GM23338 (cell line): Measurements from ENCODE around the gene HRK. TPM values are rescaled to one million over a fixed set of nuclear protein-coding genes. Genes with fewer than 3 reads are reported as not detected.

Experiments used
- ATAC-seq: fragments of 200-7000 bp; cut with Tn5 transposase; 3 replicates; pipeline ENCODE4 v1.9.1; 2020
- DNase-seq: peaks from one replicate; pipeline ENCODE4 v3.0.0-alpha.2; 2015; ENCODE audit warnings: low spot score
- H2AFZ ChIP-seq: fragments of 200-600 bp; sonication (generic); 2 replicates; pipeline ENCODE4 v1.8.0; 2016; ENCODE audit warnings: antibody characterized with exemption, mild to moderate bottlenecking, moderate library complexity
- H3F3A ChIP-seq: fragments of 200-600 bp; sonication (generic); replicated peaks from 2 replicates; pipeline ENCODE4 v1.8.0; 2017; ENCODE audit warnings: antibody characterized with exemption, mixed run types, low read depth
- H3K27ac ChIP-seq: fragments of 200-600 bp; sonication (generic); 2 replicates; pipeline ENCODE4 v1.6.1; 2016; ENCODE audit warnings: low read depth
- H3K27me3 ChIP-seq: fragments of 200-600 bp; sonication (generic); 2 replicates; pipeline ENCODE4 v1.8.0; 2016; ENCODE audit warnings: mild to moderate bottlenecking, mixed run types, moderate library complexity; ENCODE audit not compliant: insufficient read depth
- H3K36me3 ChIP-seq: fragments of 200-600 bp; sonication (generic); 2 replicates; pipeline ENCODE4 v1.8.0; 2016; ENCODE audit warnings: mild to moderate bottlenecking; ENCODE audit not compliant: insufficient read depth
- H3K4me1 ChIP-seq: fragments of 200-600 bp; sonication (generic); 2 replicates; pipeline ENCODE4 v1.8.0; 2016; ENCODE audit warnings: mild to moderate bottlenecking, moderate library complexity; ENCODE audit not compliant: insufficient read depth
- H3K4me2 ChIP-seq: fragments of 200-600 bp; sonication (generic); 2 replicates; pipeline ENCODE4 v1.7.1; 2017; ENCODE audit warnings: mixed run types
- H3K4me3 ChIP-seq: fragments of 200-600 bp; sonication (generic); 2 replicates; pipeline ENCODE4 v1.6.1; 2016; ENCODE audit warnings: mixed run types
- H3K79me2 ChIP-seq: fragments of 200-600 bp; sonication (generic); replicated peaks from 2 replicates; pipeline ENCODE4 v1.8.0; 2017; ENCODE audit warnings: mild to moderate bottlenecking; ENCODE audit not compliant: insufficient read depth
- H3K9me2 ChIP-seq: fragments of 200-600 bp; sonication (generic); 2 replicates; pipeline ENCODE4 v1.8.0; 2017; ENCODE audit not compliant: insufficient read depth
- H4K20me1 ChIP-seq: fragments of 200-600 bp; sonication (generic); replicated peaks from 2 replicates; pipeline ENCODE4 v1.8.0; 2017; ENCODE audit warnings: mild to moderate bottlenecking; ENCODE audit not compliant: insufficient read depth
- H3K27ac Mint-ChIP-seq: 2 replicates; pipeline ENCODE4 v1.8.0; 2020; ENCODE audit warnings: inconsistent platforms, mild to moderate bottlenecking, moderate library complexity, mixed read lengths
- H3K27me3 Mint-ChIP-seq: 3 replicates; pipeline ENCODE4 v1.8.0; 2022; ENCODE audit warnings: low read depth, mild to moderate bottlenecking, moderate library complexity, mixed read lengths, inconsistent platforms; ENCODE audit not compliant: insufficient read depth, poor library complexity
- H3K36me3 Mint-ChIP-seq: 3 replicates; pipeline ENCODE4 v1.8.0; 2021; ENCODE audit warnings: low read depth, mild to moderate bottlenecking, inconsistent platforms, moderate library complexity, mixed read lengths
- H3K4me1 Mint-ChIP-seq: 3 replicates; pipeline ENCODE4 v1.8.0; 2020; ENCODE audit warnings: mild to moderate bottlenecking, inconsistent platforms, mixed read lengths
- H3K4me3 Mint-ChIP-seq: 3 replicates; pipeline ENCODE4 v1.8.0; 2021; ENCODE audit warnings: moderate library complexity, mild to moderate bottlenecking, inconsistent platforms, mixed read lengths
- H3K9me3 Mint-ChIP-seq: 3 replicates; pipeline ENCODE4 v1.8.0; 2020; ENCODE audit warnings: moderate library complexity, mild to moderate bottlenecking, inconsistent platforms, mixed read lengths
- CREB1 ChIP-seq: fragments of 250-450 bp; sonication (Bioruptor Pico); IDR thresholded peaks from 2 replicates; pipeline ENCODE4 v1.5.0; 2020; ENCODE audit warnings: low read depth, mild to moderate bottlenecking, moderate library complexity
- EZH2 ChIP-seq: fragments of 200-600 bp; sonication (generic); IDR thresholded peaks from one replicate; pipeline ENCODE4 v1.8.0; 2017; ENCODE audit warnings: antibody characterized with exemption, mild to moderate bottlenecking, low read depth; ENCODE audit not compliant: unreplicated experiment
- EZH2phosphoT487 ChIP-seq: fragments of 200-600 bp; sonication (generic); IDR thresholded peaks from one replicate; pipeline ENCODE4 v1.8.1; 2018; ENCODE audit warnings: antibody characterized with exemption; ENCODE audit not compliant: unreplicated experiment
- JUNB ChIP-seq: IDR thresholded peaks from one replicate; pipeline ENCODE4 v1.6.1; 2016; ENCODE audit warnings: antibody characterized with exemption; ENCODE audit not compliant: unreplicated experiment
- NANOG ChIP-seq: IDR thresholded peaks from 2 replicates; pipeline ENCODE4 v1.6.1; 2016; ENCODE audit warnings: antibody characterized with exemption, borderline replicate concordance
- POLR2AphosphoS5 ChIP-seq: IDR thresholded peaks from 2 replicates; pipeline ENCODE4 v1.6.1; 2016; ENCODE audit warnings: antibody characterized with exemption, low read depth
- ZNF114 ChIP-seq: fragments of 250-450 bp; sonication (Bioruptor Pico); IDR thresholded peaks from 2 replicates; pipeline ENCODE4 v1.5.0; 2020; ENCODE audit warnings: mild to moderate bottlenecking, moderate library complexity
- ZNF331 ChIP-seq: fragments of 250-450 bp; sonication (Bioruptor Pico); IDR thresholded peaks from 2 replicates; pipeline ENCODE4 v1.5.0; 2020; ENCODE audit warnings: low read depth, mild to moderate bottlenecking, moderate library complexity
- polyA plus RNA-seq: library from polyadenylated mRNA; unstranded; fragments of >200 nt; fragmentation: Nextera tagmentation; extraction: Ambion mirVana; gene quantifications from 2 replicates; pipeline ENCODE4 v1.2.1, GENCODE V29; 2016
- total RNA-seq: library from RNA; depleted of rRNA; stranded (reverse); fragments of >200 nt; shearing (Covaris generic); gene quantifications from 2 replicates; pipeline ENCODE4 v1.2.3, GENCODE V29; 2014
- TF ChIP-seq, protein P1 (sequence below), 2 experiments: fragments of 200-600 bp in 1 of 2; sonication (generic) in 1 of 2; conservative IDR thresholded peaks; 2 replicates each; pipeline versions ENCODE4 v1.5.1 to v1.6.1; 2016 to 2017; ENCODE audit warnings: antibody characterized with exemption in 2 of 2, low read depth in 2 of 2, mild to moderate bottlenecking in 2 of 2, moderate library complexity in 1 of 2
- TF ChIP-seq, protein P2 (sequence below): IDR thresholded peaks from 2 replicates; pipeline ENCODE4 v1.6.1; 2016; ENCODE audit warnings: antibody characterized with exemption
- TF ChIP-seq, protein P3 (sequence below): IDR thresholded peaks from one replicate; pipeline ENCODE4 v1.6.1; 2018; ENCODE audit warnings: antibody characterized with exemption; ENCODE audit not compliant: unreplicated experiment

Gene HRK
- total and polyA plus RNA-seq, 2 experiments from 2014 or later, result 1.7 to 1.9 TPM

DNA sequence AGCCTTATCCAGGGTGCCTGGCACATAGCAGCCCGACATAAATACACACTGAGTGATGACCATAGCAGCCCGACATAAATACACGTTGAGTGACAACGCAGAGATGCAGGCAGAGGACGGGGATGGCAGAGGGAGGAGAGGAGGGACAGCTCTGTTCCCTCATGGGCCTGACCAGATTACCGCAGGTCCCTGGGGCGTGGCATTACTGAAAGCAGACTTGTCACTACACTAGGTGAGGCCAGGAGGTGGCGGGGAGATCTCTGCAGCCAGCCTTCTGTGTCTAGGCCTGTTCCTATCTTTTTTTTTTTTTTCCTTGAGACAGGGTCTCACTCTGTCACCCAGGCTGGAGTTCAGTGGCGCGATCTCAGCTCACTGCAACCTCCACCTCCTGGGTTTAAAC lies 69.0 kb downstream of the HRK start:
- Histone ChIP-seq H3K27ac (no peak overlapping the region), H3K4me3 (no peak overlapping the region), H3K79me2 (no peaks in the 10 kb centered on the region), H2AFZ (no peak overlapping the region), H3K27me3 (no peaks in the 10 kb centered on the region), H3F3A (no peaks in the 10 kb centered on the region), H3K4me1 (no peaks in the 10 kb centered on the region), H4K20me1 (no peaks in the 10 kb centered on the region), H3K36me3 (no peaks in the 10 kb centered on the region), H3K9me2 (no peaks in the 10 kb centered on the region), H3K4me2 (no peak overlapping the region)
- DNase-seq (no peak), ATAC-seq (no peak)
- Mint-ChIP-seq H3K36me3 (no peaks in the 10 kb centered on the region), H3K27ac (no peak overlapping the region), H3K4me1 (no peaks in the 10 kb centered on the region; the same call in 2 of the 3 replicates), H3K27me3 (peaks cover 4% of the 10 kb centered on the region), H3K4me3 (no peak overlapping the region), H3K9me3 (no peaks in the 10 kb centered on the region)
- TF ChIP-seq, protein P1, sequence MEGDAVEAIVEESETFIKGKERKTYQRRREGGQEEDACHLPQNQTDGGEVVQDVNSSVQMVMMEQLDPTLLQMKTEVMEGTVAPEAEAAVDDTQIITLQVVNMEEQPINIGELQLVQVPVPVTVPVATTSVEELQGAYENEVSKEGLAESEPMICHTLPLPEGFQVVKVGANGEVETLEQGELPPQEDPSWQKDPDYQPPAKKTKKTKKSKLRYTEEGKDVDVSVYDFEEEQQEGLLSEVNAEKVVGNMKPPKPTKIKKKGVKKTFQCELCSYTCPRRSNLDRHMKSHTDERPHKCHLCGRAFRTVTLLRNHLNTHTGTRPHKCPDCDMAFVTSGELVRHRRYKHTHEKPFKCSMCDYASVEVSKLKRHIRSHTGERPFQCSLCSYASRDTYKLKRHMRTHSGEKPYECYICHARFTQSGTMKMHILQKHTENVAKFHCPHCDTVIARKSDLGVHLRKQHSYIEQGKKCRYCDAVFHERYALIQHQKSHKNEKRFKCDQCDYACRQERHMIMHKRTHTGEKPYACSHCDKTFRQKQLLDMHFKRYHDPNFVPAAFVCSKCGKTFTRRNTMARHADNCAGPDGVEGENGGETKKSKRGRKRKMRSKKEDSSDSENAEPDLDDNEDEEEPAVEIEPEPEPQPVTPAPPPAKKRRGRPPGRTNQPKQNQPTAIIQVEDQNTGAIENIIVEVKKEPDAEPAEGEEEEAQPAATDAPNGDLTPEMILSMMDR (conservative IDR thresholded peaks at IDR 0.05; ENCODE audit: low read depth in 2 of 2), result no peak
- TF ChIP-seq POLR2AphosphoS5 (no peak), JUNB (no peak), ZNF331 (CRISPR knock-in tag) (no peak), EZH2phosphoT487 (no peak), NANOG (no peak), CREB1 (no peak), EZH2 (no peak)
- TF ChIP-seq, protein P2, sequence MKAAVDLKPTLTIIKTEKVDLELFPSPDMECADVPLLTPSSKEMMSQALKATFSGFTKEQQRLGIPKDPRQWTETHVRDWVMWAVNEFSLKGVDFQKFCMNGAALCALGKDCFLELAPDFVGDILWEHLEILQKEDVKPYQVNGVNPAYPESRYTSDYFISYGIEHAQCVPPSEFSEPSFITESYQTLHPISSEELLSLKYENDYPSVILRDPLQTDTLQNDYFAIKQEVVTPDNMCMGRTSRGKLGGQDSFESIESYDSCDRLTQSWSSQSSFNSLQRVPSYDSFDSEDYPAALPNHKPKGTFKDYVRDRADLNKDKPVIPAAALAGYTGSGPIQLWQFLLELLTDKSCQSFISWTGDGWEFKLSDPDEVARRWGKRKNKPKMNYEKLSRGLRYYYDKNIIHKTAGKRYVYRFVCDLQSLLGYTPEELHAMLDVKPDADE, result no peak

DNA sequence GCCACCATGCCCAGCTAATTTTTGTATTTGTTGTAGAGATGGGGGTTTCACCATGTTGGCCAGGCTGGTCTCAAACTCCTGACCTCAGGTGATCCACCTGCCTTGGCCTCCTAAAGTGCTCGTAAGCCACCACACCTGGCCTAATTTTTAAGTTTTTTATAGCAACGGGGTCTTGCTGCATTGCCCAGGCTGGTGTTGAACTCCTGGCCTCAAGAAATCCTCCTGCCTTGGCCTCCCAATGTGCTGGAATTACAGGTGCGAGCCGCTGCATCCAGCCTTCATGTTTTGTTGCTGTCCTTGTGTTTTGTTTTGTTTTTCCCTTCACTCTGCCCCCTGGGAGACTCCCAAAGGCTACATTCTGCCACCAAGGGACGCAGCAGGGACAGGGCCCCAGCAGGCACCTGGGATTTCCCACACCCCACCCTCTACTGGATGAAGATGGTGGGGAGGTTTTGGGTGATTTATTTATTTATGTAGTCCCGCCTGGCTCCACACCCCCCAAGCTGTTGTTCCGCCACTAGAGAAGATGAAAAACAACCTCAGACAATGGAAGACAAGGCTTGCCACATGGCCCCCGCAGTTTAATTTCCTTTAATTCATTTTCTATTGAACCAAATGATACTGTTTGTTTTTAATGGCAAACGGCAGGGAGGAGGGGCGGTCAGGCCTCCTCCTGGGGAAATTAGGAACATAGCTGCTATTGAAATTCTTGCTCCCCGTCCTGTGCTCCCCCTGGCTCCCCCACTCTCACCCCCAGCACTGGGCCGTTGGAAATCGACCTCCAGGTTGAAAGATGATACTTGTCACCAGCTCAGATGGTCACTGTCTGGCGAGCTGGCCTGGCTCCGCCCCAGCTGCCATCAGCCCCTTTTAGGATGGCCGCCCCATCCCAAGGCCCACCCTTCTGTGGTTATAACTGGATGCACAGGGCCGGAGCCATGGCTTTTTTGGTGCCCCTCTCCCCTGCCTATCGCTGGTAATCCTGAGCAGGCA lies 72.8 kb downstream of the HRK start:
- Histone ChIP-seq H3K36me3 (no peaks in the 10 kb centered on the region), H3K4me2 (no peak overlapping the region), H3K79me2 (no peaks in the 10 kb centered on the region), H4K20me1 (no peaks in the 10 kb centered on the region; the same call in 1 of the 2 replicates), H3F3A (no peaks in the 10 kb centered on the region), H3K4me3 (no peak overlapping the region), H2AFZ (no peak overlapping the region), H3K27me3 (no peaks in the 10 kb centered on the region), H3K27ac (no peak overlapping the region), H3K9me2 (no peaks in the 10 kb centered on the region), H3K4me1 (no peaks in the 10 kb centered on the region)
- Mint-ChIP-seq H3K36me3 (no peaks in the 10 kb centered on the region), H3K4me3 (no peak overlapping the region), H3K9me3 (no peaks in the 10 kb centered on the region), H3K4me1 (no peaks in the 10 kb centered on the region; the same call in 2 of the 3 replicates), H3K27me3 (peaks cover 4% of the 10 kb centered on the region), H3K27ac (no peak overlapping the region)
- ATAC-seq (no peak), DNase-seq (no peak)
- no peak for TF ChIP-seq ZNF331 (CRISPR knock-in tag)
- TF ChIP-seq, protein P1 (conservative IDR thresholded peaks at IDR 0.05; ENCODE audit: low read depth in 2 of 2), result no peak
- no peak for TF ChIP-seq EZH2
- TF ChIP-seq JUNB, result no peak
- TF ChIP-seq, protein P3, sequence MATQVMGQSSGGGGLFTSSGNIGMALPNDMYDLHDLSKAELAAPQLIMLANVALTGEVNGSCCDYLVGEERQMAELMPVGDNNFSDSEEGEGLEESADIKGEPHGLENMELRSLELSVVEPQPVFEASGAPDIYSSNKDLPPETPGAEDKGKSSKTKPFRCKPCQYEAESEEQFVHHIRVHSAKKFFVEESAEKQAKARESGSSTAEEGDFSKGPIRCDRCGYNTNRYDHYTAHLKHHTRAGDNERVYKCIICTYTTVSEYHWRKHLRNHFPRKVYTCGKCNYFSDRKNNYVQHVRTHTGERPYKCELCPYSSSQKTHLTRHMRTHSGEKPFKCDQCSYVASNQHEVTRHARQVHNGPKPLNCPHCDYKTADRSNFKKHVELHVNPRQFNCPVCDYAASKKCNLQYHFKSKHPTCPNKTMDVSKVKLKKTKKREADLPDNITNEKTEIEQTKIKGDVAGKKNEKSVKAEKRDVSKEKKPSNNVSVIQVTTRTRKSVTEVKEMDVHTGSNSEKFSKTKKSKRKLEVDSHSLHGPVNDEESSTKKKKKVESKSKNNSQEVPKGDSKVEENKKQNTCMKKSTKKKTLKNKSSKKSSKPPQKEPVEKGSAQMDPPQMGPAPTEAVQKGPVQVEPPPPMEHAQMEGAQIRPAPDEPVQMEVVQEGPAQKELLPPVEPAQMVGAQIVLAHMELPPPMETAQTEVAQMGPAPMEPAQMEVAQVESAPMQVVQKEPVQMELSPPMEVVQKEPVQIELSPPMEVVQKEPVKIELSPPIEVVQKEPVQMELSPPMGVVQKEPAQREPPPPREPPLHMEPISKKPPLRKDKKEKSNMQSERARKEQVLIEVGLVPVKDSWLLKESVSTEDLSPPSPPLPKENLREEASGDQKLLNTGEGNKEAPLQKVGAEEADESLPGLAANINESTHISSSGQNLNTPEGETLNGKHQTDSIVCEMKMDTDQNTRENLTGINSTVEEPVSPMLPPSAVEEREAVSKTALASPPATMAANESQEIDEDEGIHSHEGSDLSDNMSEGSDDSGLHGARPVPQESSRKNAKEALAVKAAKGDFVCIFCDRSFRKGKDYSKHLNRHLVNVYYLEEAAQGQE, result no peak
- TF ChIP-seq ZNF114 (CRISPR knock-in tag), result no peak
- TF ChIP-seq NANOG, result no peak
- no peak for TF ChIP-seq CREB1
